NCI-H2081 treated with DMSO at 0.1 percent for 48 hours (cell line): ENCODE data around the gene DDX1.
"Not testable (repeated sequence)": the region's sequence is repeated elsewhere in the genome, so short reads cannot be mapped to it uniquely, and the experiment has no call there.

Experiments
- DNase-seq: peaks from one replicate; lab custom pipeline; 2025; lab: John Stamatoyannopoulos, UW

Gene DDX1

DNA sequence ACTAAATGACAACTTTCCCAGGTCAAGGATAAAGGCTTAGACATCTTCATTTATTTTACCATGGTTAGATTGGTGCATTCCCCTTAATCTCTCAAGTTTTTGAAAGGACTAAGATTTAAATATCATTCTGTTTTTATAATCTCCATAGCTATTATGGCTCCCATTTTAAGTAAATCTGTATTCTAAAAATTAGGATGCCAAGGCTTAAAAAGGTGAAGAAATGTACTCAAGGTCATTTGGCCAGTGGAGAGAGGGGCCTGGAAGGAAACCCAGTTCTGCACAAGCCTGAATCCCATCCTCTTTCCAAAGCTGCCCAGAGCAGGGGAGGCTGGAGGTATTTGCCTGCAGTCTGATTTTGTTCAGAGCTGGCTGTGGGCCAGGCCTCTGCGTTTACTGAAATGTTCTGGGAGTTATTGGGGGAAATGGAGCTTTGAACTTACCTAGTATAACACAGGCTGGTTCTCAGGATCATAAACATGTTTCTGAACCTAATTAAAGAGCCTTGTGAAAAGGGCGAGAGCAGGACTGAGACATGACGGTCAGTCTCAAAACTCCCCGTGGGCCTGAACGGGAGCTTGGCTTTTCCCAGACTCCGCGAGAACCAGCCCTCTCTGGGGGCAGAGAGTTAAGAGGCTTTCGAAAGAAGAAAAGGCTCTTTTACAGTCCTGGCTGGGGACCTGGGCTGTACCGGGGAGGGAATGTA, 85.6 kb downstream of the DDX1 start:
- DNase-seq, result no peak

DNA sequence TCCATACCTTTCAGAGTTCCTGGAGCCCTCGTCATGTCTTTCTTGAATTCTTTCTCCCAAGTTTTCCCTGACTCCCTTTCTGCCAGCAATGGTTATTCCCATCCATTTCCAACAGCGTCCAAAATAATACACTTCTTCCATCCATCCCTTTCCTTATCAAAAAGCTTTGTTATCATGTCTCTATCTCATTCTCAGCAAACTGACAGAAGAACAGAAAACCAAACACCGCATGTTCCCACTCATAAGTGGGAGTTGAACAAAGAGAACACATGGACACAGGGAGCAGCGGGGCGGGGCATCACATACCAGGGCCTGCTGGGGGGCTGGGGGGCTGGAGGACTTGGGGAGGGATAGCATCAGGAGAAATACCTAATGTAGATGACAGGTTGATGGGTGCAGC, 86.7 kb downstream of the DDX1 start:
- DNase-seq, result no peak

DNA sequence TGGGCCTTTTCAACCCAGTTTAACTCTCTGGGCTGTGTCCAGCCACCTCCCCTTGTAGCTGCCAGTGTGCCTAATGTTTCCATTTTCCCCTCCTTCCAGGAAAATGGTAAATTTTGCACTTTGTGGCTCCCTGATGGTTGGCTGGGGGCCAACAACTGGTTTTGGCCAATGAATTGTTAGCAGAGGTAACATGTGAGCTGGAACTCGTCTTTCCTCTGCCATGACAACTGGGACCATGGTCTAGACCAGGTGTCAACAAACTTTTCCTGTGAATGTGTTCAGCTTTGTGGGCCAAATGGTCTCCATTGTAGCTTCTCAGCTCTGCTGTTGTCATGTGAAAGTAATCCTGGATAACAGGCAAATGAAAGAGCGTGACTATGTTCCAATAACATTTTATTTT, 87.2 kb downstream of the DDX1 start:
- no peak for DNase-seq

DNA sequence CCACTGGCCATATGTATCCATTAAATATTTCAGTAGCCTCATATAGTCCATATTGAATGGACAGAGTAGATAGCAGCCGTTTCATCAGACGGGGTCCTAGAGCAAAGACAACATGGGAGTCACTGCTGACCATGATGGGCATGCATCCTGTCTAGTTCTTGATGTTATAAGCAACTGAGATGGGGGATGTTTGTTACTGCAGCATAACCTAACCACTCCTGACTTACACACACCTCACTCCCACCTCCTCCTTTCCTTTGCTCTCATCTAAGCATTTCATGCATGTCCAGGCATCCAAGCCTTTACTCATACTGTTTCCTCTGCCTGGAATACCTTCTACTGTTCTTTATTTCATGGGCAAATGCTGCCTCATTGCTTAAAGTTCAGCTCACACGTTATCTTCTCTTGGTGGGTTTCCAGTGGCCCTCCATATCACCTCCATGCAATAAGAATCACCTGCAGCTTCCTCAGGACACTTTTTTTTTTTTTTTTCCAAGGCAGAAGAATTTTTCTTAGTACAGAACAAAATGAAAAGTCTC, 87.8 kb downstream of the DDX1 start:
- DNase-seq, result no peak

DNA sequence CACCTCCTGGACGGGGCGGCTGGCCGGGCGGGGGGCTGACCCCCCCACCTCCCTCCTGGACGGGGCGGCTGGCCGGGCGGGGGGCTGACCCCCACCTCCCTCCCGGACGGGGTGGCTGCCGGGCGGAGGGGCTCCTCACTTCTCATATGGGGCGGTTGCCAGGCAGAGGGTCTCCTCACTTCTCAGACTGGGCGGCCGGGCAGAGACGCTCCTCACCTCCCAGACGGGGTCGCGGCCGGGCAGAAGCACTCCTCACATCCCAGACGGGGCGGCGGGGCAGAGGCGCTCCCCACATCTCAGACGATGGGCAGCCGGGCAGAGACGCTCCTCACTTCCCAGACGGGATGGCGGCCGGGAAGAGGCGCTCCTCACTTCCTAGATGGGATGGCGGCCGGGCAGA, 88.5 kb downstream of the DDX1 start:
- not testable (repeated sequence) for DNase-seq
